ENCODE measurements around the gene ALAD.

GRCh38 chr9:113352411-113352810 is 48.7 kb downstream of the ALAD start:
- no peak for TF ChIP-seq POLR2A (IDR thresholded peaks at IDR 0.05; ENCODE audit: low read depth, low read length)
- no peak for TF ChIP-seq POLR2AphosphoS5 (IDR thresholded peaks at IDR 0.05; ENCODE audit: low read depth, low read length)
